ENCODE results near the gene NOSIP.

The NOSIP gene

GRCh38 chr19:49592486-49593232, 12.3 kb upstream of the NOSIP start:
- no peaks in the 10 kb centered on the region for H3K27me3 ChIP-seq (ENCODE audit: insufficient read depth, poor library complexity, severe bottlenecking)
- ATAC-seq (ENCODE audit: low read depth) = no peak

DNA sequence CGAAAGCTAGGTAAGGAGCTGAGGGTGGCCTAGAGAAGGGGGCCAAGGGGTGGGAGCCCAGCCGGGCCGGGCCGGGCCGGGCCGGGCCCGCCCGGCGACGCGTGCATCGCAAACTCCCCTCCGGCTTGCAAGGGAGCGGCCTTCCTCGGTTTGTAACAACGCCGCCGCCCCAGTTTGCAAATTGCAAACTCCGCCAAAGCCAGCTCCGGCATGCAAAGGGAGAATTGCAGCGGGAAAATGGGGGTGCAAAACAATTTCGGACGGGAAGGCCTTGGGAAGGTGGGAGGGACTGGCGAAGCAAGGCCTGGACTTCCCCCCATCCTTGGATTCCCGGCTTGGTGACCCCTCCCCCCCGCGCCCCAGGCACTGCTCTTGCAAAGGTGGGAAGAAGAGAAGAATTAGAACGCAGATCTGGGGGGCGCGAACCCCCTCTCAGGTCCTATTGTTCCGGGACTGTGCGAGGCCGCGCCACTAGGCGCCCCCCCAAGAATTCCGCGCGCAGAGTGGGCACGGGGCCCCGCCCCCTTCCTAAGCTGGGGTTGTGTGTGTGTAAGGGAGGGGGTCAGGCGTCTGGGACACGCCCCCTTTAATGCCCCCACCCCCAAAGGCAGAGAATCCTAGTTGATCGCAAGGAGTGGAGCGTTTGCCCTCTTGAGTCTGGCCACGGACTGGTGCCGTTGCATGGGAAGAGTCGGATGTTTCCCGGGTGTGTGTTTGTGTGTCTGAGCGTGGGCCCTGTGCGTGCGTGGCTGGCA, 11.6 kb upstream of the NOSIP start:
- H3K27me3 ChIP-seq (ENCODE audit: insufficient read depth, poor library complexity, severe bottlenecking) = no peaks in the 10 kb centered on the region
- H3K4me3 ChIP-seq (ENCODE audit: severe bottlenecking) = peak overlapping the region; percentile 80
- H3K27ac ChIP-seq (ENCODE audit: poor library complexity, severe bottlenecking) = peak overlapping the region; percentile 94
- no peaks in the 10 kb centered on the region for H3K9me3 ChIP-seq (ENCODE audit: severe bottlenecking)
- DNase-seq (ENCODE audit: low spot score) = no peak
- H3K36me3 ChIP-seq (ENCODE audit: low read depth) = peaks cover 20% of the 10 kb centered on the region
- no peaks in the 10 kb centered on the region for H3K4me1 ChIP-seq (ENCODE audit: insufficient read depth, poor library complexity, severe bottlenecking)
- no peak for TF ChIP-seq CTCF (IDR thresholded peaks at IDR 0.05; ENCODE audit: poor library complexity, severe bottlenecking)
- ATAC-seq (ENCODE audit: low read depth) = no peak

More at GRCh38 chr19:49592486-49593232, 12.3 kb upstream of the NOSIP start:
- Histone ChIP-seq H3K9me3 (ENCODE audit: severe bottlenecking) (no peaks in the 10 kb centered on the region), H3K4me1 (ENCODE audit: insufficient read depth, poor library complexity, severe bottlenecking) (no peaks in the 10 kb centered on the region), H3K27ac (ENCODE audit: poor library complexity, severe bottlenecking) (peak overlapping the region; percentile 94), H3K36me3 (ENCODE audit: low read depth) (peaks cover 27% of the 10 kb centered on the region), H3K4me3 (ENCODE audit: severe bottlenecking) (peak overlapping the region; percentile 80)
- no peak for TF ChIP-seq CTCF (IDR thresholded peaks at IDR 0.05; ENCODE audit: poor library complexity, severe bottlenecking)
- DNase-seq (ENCODE audit: low spot score) = no peak

- no peak for TF ChIP-seq CTCF (IDR thresholded peaks at IDR 0.05; ENCODE audit: poor library complexity, severe bottlenecking)
- Histone ChIP-seq H3K9me3 (ENCODE audit: severe bottlenecking) (no peaks in the 10 kb centered on the region), H3K4me3 (ENCODE audit: severe bottlenecking) (peak within 1 kb of the TSS; percentile 80), H3K4me1 (ENCODE audit: insufficient read depth, poor library complexity, severe bottlenecking) (no peaks in the 10 kb centered on the region), H3K27me3 (ENCODE audit: insufficient read depth, poor library complexity, severe bottlenecking) (no peaks in the 10 kb centered on the region), H3K36me3 (ENCODE audit: low read depth) (peaks cover 18% of the 10 kb centered on the region), H3K27ac (ENCODE audit: poor library complexity, severe bottlenecking) (peak within 1 kb of the TSS; percentile 94)
- ATAC-seq (ENCODE audit: low read depth) (no peak), DNase-seq (ENCODE audit: low spot score) (peak; percentile 72)
Measured at GRCh38 chr19:49590971-49591730, 10.8 kb upstream of the NOSIP start, which contains the start of gene PRR12. Gene PRR12, plus strand, starts transcription at chr19:49591182. Its CDS starts 473 bp downstream, at chr19:49591655.

- Histone ChIP-seq H3K36me3 (ENCODE audit: low read depth) (peaks cover 13% of the 10 kb centered on the region), H3K27ac (ENCODE audit: poor library complexity, severe bottlenecking) (peak overlapping the region; percentile 94), H3K4me1 (ENCODE audit: insufficient read depth, poor library complexity, severe bottlenecking) (no peaks in the 10 kb centered on the region), H3K4me3 (ENCODE audit: severe bottlenecking) (peak overlapping the region; percentile 80), H3K9me3 (ENCODE audit: severe bottlenecking) (no peaks in the 10 kb centered on the region), H3K27me3 (ENCODE audit: insufficient read depth, poor library complexity, severe bottlenecking) (no peaks in the 10 kb centered on the region)
- peak; percentile 79 for ATAC-seq (ENCODE audit: low read depth)
- DNase-seq (ENCODE audit: low spot score) = peak; percentile 97
- TF ChIP-seq CTCF (IDR thresholded peaks at IDR 0.05; ENCODE audit: poor library complexity, severe bottlenecking) = no peak
Measured at GRCh38 chr19:49590071-49590970, 10.0 kb upstream of the NOSIP start.
